Activated CD4-positive, alpha-beta memory T cell treated with anti-CD3 and anti-CD28 coated beads for 36 hours (primary cell): ENCODE results near the gene TMEM238L. TPM values are rescaled to one million over a fixed set of nuclear protein-coding genes. Genes with fewer than 3 reads are reported as not detected.

ENCODE experiments used
- CTCF ChIA-PET: fragments of 350-600 bp; sonication (Branson Sonifier 250); formaldehyde crosslinking; loops from one replicate; lab custom pipeline; 2021; ENCODE audit warnings: antibody characterized with exemption, inconsistent platforms; lab: Charles Lee
- POLR2A ChIA-PET: fragments of 350-600 bp; sonication (Branson Sonifier 250); formaldehyde crosslinking; loops from one replicate; lab custom pipeline; 2021; ENCODE audit warnings: antibody characterized with exemption; lab: Charles Lee
- DNase-seq: peaks from one replicate; pipeline ENCODE4 v3.0.0-alpha.2; 2020
- H3K27ac Mint-ChIP-seq: one replicate; pipeline ENCODE4 v1.8.0; 2021; ENCODE audit warnings: mixed read lengths
- H3K27me3 Mint-ChIP-seq: one replicate; pipeline ENCODE4 v1.8.0; 2021; ENCODE audit warnings: mixed read lengths
- H3K36me3 Mint-ChIP-seq: one replicate; pipeline ENCODE4 v1.8.0; 2021; ENCODE audit warnings: mixed read lengths
- H3K4me1 Mint-ChIP-seq: one replicate; pipeline ENCODE4 v1.8.0; 2021; ENCODE audit warnings: low read depth, mixed read lengths
- H3K4me3 Mint-ChIP-seq: one replicate; pipeline ENCODE4 v1.8.0; 2021; ENCODE audit warnings: mild to moderate bottlenecking, mixed read lengths
- H3K9me3 Mint-ChIP-seq: one replicate; pipeline ENCODE4 v1.8.0; 2021; ENCODE audit warnings: mixed read lengths
- intact Hi-C: fragments of 100-400 bp; cut with micrococcal nuclease; formaldehyde crosslinking; loops from one replicate; pipeline ENCODE4 v1.15.1; 2023
- total RNA-seq, 2 experiments: library from RNA; stranded (reverse); gene quantifications; one replicate each; pipeline ENCODE4 v1.2.3, GENCODE V29; 2021

TMEM238L gene
- total RNA-seq, 2 experiments from 2014 or later, result not detected

DNA sequence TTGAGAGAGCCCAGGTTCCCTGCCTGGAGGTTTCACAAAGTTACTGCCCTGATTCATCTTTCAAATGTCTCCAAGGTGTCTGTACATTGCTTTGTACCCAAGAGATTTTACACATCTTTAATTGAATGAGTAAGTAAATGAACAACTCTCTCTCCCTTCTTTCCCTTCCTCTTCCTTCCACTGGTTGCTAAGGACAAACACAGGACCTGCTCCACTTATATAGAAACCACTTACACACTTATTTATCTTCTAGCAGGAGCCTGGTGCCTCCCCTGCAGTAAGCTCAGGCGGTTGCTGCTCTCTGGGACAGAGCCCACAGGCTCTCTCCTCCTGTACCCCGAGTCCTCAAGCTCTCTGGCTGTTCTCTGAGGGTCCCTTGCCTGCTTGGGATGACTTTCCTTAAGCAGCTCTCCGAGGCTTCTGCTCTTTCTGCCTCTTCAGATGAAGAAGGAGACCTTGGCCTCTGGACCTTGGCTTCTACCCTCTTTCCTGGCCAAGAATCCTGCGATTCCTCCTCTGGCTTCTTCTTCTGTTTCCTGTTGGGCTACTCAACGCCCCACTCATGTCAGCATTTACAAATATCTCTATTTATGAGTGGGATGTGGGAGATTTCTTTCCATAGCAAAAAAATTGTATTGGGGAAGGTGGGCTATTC, 24.1 kb upstream of the TMEM238L start:
- Mint-ChIP-seq H3K9me3 (no peaks in the 10 kb centered on the region), H3K27ac (no peak overlapping the region), H3K27me3 (peaks cover 7% of the 10 kb centered on the region), H3K4me3 (no peak overlapping the region), H3K4me1 (no peaks in the 10 kb centered on the region), H3K36me3 (no peaks in the 10 kb centered on the region)
- intact Hi-C loops, result no loop called here
- CTCF ChIA-PET, result interaction anchor here (0.6 kb wide), 1 partner anchor 1189 kb away, joined by 3 read pairs; no protein-coding TSS in a partner anchor
- POLR2A ChIA-PET, result no interaction called here
- no peak for DNase-seq

DNA sequence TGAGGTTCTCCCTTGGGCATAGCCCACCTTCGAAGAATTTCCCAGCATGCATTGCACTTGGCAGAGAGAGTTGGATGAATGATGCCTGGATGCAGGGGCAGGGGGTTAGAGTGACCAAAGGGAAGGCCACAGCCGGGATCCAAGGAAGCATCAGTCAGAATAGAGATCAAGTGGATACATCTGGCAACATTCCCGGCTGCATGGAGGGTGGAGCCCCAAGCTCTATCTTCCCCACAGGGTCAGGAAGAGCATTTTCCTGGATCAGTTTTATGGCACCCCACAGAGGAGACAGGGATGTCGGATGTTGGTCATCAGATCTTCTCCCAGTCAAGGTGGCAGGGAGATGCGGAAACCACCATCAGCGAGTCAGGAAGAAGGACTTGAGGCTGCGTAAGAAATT, 21.0 kb upstream of the TMEM238L start:
- Mint-ChIP-seq H3K9me3 (no peaks in the 10 kb centered on the region), H3K4me3 (no peak overlapping the region), H3K4me1 (no peaks in the 10 kb centered on the region), H3K27me3 (peaks cover 7% of the 10 kb centered on the region), H3K27ac (no peak overlapping the region), H3K36me3 (no peaks in the 10 kb centered on the region)
- POLR2A ChIA-PET, result interaction anchor here (0.6 kb wide), 1 partner anchor 164 kb away, joined by 3 read pairs; no protein-coding TSS in a partner anchor
- CTCF ChIA-PET, result no interaction called here
- no peak for DNase-seq
- intact Hi-C loops, result no loop called here

DNA sequence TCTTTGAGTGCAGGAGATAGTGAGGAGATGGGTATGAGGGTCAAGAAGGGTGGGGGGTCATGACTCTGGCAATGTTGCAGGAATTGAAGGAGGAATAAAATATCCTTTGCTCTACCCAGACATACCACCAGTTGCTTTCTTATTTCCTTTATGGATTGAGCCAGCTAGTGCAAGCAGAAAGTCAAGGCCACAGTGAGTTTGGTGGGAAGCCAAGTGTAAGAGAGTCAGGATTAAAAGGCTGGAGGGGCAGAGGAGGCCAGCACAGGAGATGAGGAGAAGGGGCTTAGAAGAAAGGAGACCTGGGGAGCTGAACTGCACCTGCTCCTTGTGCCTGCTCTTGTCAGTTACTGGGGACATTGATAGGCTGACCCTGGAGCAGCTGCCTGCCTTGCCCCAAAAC, 17.9 kb upstream of the TMEM238L start:
- no peaks in the 10 kb centered on the region for H3K9me3 Mint-ChIP-seq
- H3K27ac Mint-ChIP-seq, result no peak overlapping the region
- ChIA-PET POLR2A (no interaction called here), CTCF (interaction anchor here (0.7 kb wide), 1 partner anchor 23 kb away, joined by 3 read pairs; no protein-coding TSS in a partner anchor)
- DNase-seq, result no peak
- intact Hi-C loops, result no loop called here
- no peaks in the 10 kb centered on the region for H3K36me3 Mint-ChIP-seq
- no peaks in the 10 kb centered on the region for H3K4me1 Mint-ChIP-seq
- H3K4me3 Mint-ChIP-seq, result no peak overlapping the region
- peaks cover 7% of the 10 kb centered on the region for H3K27me3 Mint-ChIP-seq

DNA sequence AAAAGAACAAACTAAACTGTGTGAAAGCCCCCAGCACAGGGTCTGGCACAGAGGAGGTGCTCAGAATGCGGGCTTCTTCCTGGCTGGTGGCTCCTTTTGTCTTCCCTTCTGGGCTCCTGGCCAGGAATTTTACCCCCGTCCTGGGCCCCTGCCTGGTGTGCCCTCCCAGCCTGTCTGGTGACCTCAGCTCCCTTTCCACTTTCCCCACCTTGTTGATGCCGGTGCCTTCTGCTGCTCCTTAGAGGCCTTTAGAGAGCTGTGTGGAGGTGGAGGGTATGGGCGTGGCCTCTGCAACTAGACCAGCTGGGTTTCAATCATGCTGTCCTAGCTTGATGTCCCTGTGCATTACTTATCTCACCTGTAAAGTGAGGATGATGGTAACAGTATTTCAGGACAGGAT, 17.2 kb upstream of the TMEM238L start:
- Mint-ChIP-seq H3K27me3 (peaks cover 7% of the 10 kb centered on the region), H3K9me3 (no peaks in the 10 kb centered on the region), H3K36me3 (no peaks in the 10 kb centered on the region), H3K27ac (no peak overlapping the region), H3K4me1 (no peaks in the 10 kb centered on the region), H3K4me3 (no peak overlapping the region)
- ChIA-PET POLR2A (no interaction called here), CTCF (no interaction called here)
- DNase-seq, result no peak
- intact Hi-C loops, result no loop called here

DNA sequence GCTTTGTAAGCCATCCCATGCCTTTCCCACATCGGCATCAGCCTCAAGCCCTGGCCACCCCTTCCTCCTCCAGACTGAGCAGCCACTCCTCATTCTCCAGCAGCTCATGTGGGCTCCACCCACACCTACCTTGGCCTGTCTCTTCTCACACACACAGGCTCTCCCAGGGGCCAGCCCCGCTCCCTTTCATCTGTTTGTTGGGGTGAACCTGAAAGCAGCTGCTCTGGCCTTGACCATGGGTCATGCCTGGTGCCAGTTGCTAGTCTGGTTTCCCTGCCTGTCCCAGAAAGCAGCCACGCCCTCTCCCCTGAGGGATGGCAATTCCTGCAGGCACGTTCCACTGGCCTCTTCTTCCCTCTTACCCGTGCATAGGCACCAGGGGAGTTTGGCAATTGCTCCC, 11.4 kb upstream of the TMEM238L start:
- Mint-ChIP-seq H3K9me3 (no peaks in the 10 kb centered on the region), H3K4me3 (no peak overlapping the region), H3K4me1 (no peaks in the 10 kb centered on the region), H3K27me3 (peaks cover 3% of the 10 kb centered on the region), H3K27ac (no peak overlapping the region), H3K36me3 (no peaks in the 10 kb centered on the region)
- intact Hi-C loops, result no loop called here
- ChIA-PET CTCF (no interaction called here), POLR2A (no interaction called here)
- no peak for DNase-seq

DNA sequence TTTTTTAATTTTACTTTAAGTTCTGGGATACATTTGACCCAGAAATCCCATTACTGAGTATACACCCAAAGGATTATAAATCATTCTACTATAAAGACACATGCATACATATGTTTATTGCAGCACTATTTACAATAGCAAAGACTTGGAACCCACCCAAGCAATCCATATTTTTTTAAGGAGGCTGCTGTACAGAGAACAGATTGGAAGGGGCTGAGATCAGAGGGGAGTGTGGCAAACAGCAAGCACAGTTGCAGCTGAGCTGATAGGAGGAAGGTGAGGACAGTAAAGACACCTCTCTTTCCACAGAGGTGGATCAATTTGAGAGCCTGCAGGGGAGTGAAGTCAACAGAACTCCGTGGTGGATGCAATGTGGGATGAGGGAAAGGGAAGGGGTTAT, 10.2 kb upstream of the TMEM238L start:
- H3K9me3 Mint-ChIP-seq, result no peaks in the 10 kb centered on the region
- H3K4me1 Mint-ChIP-seq, result no peaks in the 10 kb centered on the region
- no peak for DNase-seq
- H3K4me3 Mint-ChIP-seq, result no peak overlapping the region
- no peak overlapping the region for H3K27ac Mint-ChIP-seq
- peaks cover 3% of the 10 kb centered on the region for H3K27me3 Mint-ChIP-seq
- no peaks in the 10 kb centered on the region for H3K36me3 Mint-ChIP-seq
- intact Hi-C loops, result no loop called here
- ChIA-PET POLR2A (no interaction called here), CTCF (no interaction called here)

DNA sequence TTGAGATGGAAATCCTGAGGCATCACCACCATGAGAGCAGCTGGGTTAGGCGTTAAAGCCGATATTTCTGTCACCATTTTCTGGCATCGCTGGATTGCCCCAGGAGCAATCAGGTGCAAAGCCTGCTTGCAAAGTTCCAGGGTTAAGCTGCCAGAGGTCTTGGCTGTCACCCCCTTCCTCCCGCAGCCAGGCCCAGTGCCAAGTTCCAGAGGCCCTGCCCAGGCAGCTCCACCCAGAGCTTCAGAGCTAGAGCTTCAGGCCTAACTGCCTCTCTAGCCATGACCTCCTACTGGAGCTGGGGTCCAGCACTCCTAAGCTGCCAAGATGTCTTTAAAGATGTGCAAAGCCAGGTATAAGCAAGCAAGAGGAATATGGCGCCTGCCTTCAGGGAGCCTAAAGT, 8.8 kb upstream of the TMEM238L start:
- Mint-ChIP-seq H3K4me1 (no peaks in the 10 kb centered on the region), H3K27me3 (peaks cover 3% of the 10 kb centered on the region), H3K9me3 (no peaks in the 10 kb centered on the region), H3K4me3 (no peak overlapping the region), H3K36me3 (no peaks in the 10 kb centered on the region), H3K27ac (no peak overlapping the region)
- DNase-seq, result no peak
- ChIA-PET POLR2A (no interaction called here), CTCF (no interaction called here)
- intact Hi-C loops, result no loop called here

DNA sequence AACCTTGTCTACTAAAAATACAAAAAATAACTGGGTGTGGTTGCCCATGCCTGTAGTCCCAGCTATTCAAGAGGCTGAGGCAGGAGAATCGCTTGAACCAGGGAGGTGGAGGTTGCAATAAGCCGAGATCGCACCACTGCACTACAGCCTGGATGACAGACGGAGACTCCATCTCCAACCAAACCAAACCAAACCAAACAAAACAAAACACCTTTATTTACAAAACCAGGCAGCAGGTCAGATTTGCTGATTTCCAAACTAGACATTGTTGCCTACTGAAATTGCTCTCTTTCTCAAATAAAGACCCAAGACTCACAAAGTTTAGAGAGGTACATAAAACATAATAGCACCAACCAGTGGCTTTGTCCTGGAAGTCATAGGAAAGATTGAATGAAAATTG, 5.7 kb upstream of the TMEM238L start:
- Mint-ChIP-seq H3K36me3 (no peaks in the 10 kb centered on the region), H3K27me3 (no peaks in the 10 kb centered on the region), H3K4me1 (no peaks in the 10 kb centered on the region), H3K4me3 (no peak overlapping the region), H3K9me3 (no peaks in the 10 kb centered on the region), H3K27ac (no peak overlapping the region)
- intact Hi-C loops, result no loop called here
- CTCF ChIA-PET, result interaction anchor here (0.6 kb wide), 1 partner anchor 1123 kb away, joined by 3 read pairs; no protein-coding TSS in a partner anchor
- POLR2A ChIA-PET, result no interaction called here
- no peak for DNase-seq

DNA sequence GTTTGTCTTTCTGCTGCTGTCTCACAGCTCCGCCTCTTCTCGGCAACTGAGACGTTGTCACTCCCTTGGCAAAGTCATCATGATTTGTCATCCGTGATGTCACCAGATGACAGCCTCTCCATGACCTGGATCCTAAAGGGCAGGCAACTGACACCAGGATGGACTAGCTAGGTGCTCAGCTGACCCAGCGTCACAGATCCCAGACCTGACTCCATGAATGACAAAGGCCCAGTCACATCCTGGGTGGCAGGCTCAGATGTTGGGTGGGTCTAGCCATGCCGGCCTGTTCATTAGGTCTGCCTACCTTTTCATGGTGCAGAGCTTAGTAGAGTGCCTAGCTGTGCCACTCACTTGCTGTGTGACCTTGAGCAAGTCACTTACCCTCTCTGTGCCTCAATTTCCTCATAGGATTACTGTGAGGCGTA, 3.8 kb upstream of the TMEM238L start:
- intact Hi-C loops, result no loop called here
- Mint-ChIP-seq H3K4me1 (no peaks in the 10 kb centered on the region), H3K27me3 (no peaks in the 10 kb centered on the region), H3K27ac (no peak overlapping the region), H3K4me3 (no peak overlapping the region), H3K36me3 (no peaks in the 10 kb centered on the region), H3K9me3 (no peaks in the 10 kb centered on the region)
- CTCF ChIA-PET, result no interaction called here
- POLR2A ChIA-PET, result no interaction called here
- no peak for DNase-seq

DNA sequence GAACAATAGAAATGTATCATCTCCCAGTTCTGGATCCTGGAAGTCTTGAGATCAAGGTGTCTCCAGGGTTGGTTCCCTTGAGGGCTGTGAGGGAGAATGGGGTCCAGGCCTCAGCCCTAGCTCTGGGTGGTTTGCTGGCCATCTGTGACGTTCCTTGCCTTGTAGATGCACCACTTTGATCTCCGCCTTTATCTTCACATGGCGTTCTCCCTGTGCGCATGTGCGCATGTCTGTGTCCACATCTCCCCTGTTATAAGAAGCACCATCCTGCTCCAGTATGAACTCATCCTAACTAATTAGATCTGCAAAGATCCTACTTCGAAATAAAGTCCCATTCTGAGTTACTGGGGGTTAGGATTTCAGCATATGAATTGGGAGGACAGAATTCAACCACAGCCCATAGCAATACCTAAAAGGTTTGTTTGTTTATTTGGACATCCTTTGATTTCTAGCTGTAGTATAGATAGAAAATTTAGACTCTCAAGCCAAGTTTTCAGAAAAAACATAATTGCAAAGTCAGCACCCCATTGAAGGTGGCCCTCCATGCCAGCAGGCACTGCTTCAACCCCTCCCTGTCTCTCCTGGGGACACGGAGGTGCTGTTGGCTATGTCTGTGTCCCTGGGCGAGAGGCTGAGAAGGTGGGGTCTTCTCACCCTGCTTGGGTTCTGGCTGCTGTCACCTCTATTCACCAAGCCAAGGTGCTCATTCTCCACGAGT, 2.8 kb upstream of the TMEM238L start:
- Mint-ChIP-seq H3K9me3 (no peaks in the 10 kb centered on the region), H3K36me3 (no peaks in the 10 kb centered on the region), H3K27me3 (no peaks in the 10 kb centered on the region), H3K4me1 (no peaks in the 10 kb centered on the region), H3K4me3 (no peak overlapping the region), H3K27ac (no peak overlapping the region)
- ChIA-PET POLR2A (no interaction called here), CTCF (no interaction called here)
- DNase-seq, result no peak
- intact Hi-C loops, result no loop called here

DNA sequence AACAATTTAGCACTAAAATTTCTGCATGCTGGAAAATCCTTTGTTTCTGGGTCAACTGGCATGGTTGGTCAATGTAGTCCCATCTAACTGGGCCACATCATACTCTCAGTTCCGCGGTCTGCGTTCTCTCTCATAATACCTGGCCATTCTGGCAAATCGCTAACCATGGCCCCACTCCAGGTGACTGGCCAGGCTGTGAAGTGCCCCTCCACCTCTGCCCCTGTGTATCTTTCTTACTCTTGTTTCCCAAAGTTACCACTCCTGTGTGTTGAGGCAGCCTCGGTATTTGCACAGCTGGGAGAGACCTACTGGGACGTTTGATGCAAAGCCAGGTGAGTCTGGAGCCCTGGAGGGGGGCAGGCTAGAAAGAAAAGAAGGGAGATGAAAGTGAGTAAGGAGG, 2.0 kb upstream of the TMEM238L start:
- H3K36me3 Mint-ChIP-seq, result no peaks in the 10 kb centered on the region
- POLR2A ChIA-PET, result no interaction called here
- H3K4me3 Mint-ChIP-seq, result no peak overlapping the region
- CTCF ChIA-PET, result interaction anchor here (0.7 kb wide), 1 partner anchor 39 kb away, joined by 3 read pairs; no protein-coding TSS in a partner anchor
- no peaks in the 10 kb centered on the region for H3K4me1 Mint-ChIP-seq
- no peaks in the 10 kb centered on the region for H3K9me3 Mint-ChIP-seq
- no peak overlapping the region for H3K27ac Mint-ChIP-seq
- no peak for DNase-seq
- intact Hi-C loops, result no loop called here
- no peaks in the 10 kb centered on the region for H3K27me3 Mint-ChIP-seq

DNA sequence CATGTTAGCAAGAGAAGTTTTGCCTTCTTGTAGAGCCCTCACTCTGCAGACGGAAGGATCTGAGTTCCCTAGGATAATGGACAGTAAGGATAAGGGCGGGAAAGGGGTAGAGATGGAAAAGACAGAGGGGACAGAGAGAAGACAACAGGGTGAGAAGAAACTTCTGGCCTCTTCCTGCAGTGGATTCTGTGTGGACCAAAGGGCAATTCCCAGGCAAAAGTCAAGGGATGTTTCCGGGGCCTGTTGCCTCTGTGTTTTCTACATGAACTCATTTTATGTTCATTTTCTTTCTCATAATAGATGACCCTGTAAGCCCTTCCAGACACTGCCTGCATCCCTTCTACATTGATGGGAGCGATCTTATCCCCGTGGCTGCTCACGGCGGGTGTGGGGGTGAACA, 647 bp upstream of the TMEM238L start:
- no peaks in the 10 kb centered on the region for H3K4me1 Mint-ChIP-seq
- H3K36me3 Mint-ChIP-seq, result no peaks in the 10 kb centered on the region
- H3K27ac Mint-ChIP-seq, result no peak overlapping the region
- intact Hi-C loops, result no loop called here
- POLR2A ChIA-PET, result no interaction called here
- no peaks in the 10 kb centered on the region for H3K9me3 Mint-ChIP-seq
- CTCF ChIA-PET, result no interaction called here
- no peak overlapping the region for H3K4me3 Mint-ChIP-seq
- no peaks in the 10 kb centered on the region for H3K27me3 Mint-ChIP-seq
- no peak for DNase-seq

DNA sequence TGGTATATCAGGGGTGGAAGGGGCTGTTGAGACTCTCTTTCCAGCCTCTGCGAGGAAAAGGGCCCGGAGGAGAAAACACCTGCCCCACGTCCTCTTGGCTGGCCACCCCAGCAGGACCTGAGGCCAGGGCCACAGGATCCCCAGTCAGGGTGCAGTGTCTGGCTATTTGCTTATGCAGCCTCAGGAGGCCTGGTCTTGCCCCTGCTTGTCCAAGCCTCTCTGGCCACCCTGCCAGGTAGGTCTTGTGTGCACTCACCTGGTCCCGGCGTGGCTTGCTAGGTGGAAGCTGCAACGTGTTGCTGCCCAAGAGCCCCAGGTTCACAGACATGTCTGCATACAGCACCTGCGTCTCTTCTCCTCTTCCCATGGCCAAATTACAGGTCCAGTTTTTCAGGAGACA, 549 bp downstream of the TMEM238L start:
- H3K27ac Mint-ChIP-seq, result no peak overlapping the region
- no peaks in the 10 kb centered on the region for H3K9me3 Mint-ChIP-seq
- DNase-seq, result no peak
- CTCF ChIA-PET, result no interaction called here
- no peaks in the 10 kb centered on the region for H3K4me1 Mint-ChIP-seq
- no peaks in the 10 kb centered on the region for H3K36me3 Mint-ChIP-seq
- POLR2A ChIA-PET, result no interaction called here
- H3K27me3 Mint-ChIP-seq, result no peaks in the 10 kb centered on the region
- H3K4me3 Mint-ChIP-seq, result no peak overlapping the region
- intact Hi-C loops, result no loop called here
